Ovary (tissue), 3 donors: ENCODE measurements around the gene RYR3.

ENCODE experiments used
- EP300 ChIP-seq: sonication (generic); formaldehyde crosslinking; IDR thresholded peaks from one replicate; pipeline ENCODE4 v1.6.1; 2017; ENCODE audit warnings: antibody characterized with exemption
- POLR2A ChIP-seq: fragments of 450-650 bp; IDR thresholded peaks from one replicate; pipeline ENCODE4 v1.6.1; 2017; ENCODE audit warnings: antibody characterized with exemption, mild to moderate bottlenecking, moderate library complexity
- TF ChIP-seq, protein P1 (sequence below), 3 donors: fragments of 450-650 bp in 2 of 3; fragments of 200-600 bp in 1 of 3; IDR thresholded peaks; one replicate each; pipeline versions ENCODE4 v1.5.1 to v1.8.0; 2016 to 2022; ENCODE audit warnings: antibody characterized with exemption in 3 of 3, mild to moderate bottlenecking in 1 of 3
- donor health status: DM: no; HTN: no; CAD: no.

DNA sequence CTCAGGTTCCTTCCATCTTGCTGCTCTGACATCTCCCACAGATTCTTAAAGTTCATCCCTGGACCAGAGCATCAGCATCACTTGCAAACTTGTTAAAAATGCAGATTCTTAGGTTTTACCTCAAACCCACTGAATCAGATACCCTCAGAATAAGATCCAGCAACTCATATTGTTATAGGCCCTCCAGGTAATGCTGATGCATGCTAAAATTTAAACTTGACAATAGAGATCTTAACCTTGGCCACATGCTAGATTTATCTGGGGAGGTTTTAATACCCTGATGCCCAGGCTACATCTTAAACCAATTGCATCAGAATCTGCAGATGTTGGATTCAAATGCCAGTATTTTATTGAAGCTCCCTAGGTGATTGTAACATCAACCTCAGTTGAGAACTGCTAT lies 256.9 kb downstream of the RYR3 start:
- TF ChIP-seq, protein P1, sequence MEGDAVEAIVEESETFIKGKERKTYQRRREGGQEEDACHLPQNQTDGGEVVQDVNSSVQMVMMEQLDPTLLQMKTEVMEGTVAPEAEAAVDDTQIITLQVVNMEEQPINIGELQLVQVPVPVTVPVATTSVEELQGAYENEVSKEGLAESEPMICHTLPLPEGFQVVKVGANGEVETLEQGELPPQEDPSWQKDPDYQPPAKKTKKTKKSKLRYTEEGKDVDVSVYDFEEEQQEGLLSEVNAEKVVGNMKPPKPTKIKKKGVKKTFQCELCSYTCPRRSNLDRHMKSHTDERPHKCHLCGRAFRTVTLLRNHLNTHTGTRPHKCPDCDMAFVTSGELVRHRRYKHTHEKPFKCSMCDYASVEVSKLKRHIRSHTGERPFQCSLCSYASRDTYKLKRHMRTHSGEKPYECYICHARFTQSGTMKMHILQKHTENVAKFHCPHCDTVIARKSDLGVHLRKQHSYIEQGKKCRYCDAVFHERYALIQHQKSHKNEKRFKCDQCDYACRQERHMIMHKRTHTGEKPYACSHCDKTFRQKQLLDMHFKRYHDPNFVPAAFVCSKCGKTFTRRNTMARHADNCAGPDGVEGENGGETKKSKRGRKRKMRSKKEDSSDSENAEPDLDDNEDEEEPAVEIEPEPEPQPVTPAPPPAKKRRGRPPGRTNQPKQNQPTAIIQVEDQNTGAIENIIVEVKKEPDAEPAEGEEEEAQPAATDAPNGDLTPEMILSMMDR (IDR thresholded peaks at IDR 0.05), result no peak
- TF ChIP-seq EP300 (no peak), POLR2A (no peak)
